GM13976 (cell line): ENCODE measurements around the gene GRIK3.
"Not testable (repeated sequence)": the region's sequence is repeated elsewhere in the genome, so short reads cannot be mapped to it uniquely, and the experiment has no call there.

ENCODE experiments used
- DNase-seq: peaks from one replicate; pipeline ENCODE4 v3.0.0; 2012; ENCODE audit warnings: low spot score
- in situ Hi-C: fragments of 300-500 bp; cut with MboI; formaldehyde crosslinking; loops from one replicate; pipeline ENCODE4 v1.12.0; 2022; ENCODE audit warnings: low sequenced_read_pairs, mixed read lengths, inconsistent platforms; ENCODE audit not compliant: unreplicated experiment
- TF ChIP-seq, protein P1 (sequence below): IDR thresholded peaks from 2 replicates; pipeline ENCODE4 v1.5.1; 2012; ENCODE audit warnings: borderline replicate concordance, mild to moderate bottlenecking; ENCODE audit not compliant: insufficient read depth; ENCODE audit errors: extremely low read depth, missing control alignments, control extremely low read depth

GRIK3 gene

DNA sequence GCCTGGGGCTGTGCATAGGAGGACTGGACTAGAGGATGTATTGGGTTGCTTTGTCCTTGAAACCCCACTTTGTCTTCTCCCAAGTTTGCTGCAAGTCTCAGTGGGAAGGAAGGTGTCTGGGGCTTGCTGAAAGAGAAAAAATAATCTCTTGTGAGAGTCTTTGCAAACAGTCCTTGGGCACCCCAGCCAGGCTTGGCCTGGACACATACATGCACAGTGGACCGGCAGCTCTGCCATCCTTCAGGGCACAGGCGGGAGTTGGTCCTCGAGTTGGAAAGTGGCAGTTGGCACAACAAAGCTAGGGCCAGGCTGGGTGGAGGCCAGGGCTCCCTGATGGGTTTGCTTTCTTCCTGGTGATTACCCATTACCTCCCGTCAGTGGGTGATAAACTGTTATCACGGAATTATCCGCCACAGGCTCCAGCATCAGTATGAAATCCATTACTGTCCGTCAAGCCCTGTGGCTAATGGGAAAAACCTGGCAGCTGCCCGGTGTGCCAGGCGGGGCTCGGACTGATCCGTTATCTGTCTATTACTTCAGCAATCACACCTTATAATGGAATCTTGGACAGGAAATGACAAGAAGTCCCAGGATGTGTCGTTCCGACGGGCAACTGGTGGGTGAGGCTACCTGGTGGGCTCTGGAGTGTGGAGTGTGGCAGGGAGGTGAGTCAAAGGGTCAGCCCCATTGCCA is 265.7 kb downstream of the GRIK3 start:
- no peak for DNase-seq
- in situ Hi-C loops, result no loop called here
- TF ChIP-seq, protein P1, sequence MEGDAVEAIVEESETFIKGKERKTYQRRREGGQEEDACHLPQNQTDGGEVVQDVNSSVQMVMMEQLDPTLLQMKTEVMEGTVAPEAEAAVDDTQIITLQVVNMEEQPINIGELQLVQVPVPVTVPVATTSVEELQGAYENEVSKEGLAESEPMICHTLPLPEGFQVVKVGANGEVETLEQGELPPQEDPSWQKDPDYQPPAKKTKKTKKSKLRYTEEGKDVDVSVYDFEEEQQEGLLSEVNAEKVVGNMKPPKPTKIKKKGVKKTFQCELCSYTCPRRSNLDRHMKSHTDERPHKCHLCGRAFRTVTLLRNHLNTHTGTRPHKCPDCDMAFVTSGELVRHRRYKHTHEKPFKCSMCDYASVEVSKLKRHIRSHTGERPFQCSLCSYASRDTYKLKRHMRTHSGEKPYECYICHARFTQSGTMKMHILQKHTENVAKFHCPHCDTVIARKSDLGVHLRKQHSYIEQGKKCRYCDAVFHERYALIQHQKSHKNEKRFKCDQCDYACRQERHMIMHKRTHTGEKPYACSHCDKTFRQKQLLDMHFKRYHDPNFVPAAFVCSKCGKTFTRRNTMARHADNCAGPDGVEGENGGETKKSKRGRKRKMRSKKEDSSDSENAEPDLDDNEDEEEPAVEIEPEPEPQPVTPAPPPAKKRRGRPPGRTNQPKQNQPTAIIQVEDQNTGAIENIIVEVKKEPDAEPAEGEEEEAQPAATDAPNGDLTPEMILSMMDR, result no peak

DNA sequence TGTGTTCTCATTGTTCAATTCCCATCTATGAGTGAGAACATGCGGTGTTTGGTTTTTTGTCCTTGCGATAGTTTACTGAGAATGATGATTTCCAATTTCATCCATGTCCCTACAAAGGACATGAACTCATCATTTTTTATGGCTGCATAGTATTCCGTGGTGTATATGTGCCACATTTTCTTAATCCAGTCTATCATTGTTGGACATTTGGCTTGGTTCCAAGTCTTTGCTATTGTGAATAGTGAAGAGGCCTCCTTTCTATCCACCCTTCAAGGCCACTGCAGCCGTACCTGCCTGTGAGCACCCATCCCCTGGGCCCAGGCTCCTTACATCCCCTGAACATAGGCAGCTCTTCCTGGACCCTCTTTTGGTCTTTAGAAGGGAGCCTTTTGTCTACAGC is 266.9 kb downstream of the GRIK3 start:
- DNase-seq, in situ Hi-C loops: not testable (repeated sequence)

DNA sequence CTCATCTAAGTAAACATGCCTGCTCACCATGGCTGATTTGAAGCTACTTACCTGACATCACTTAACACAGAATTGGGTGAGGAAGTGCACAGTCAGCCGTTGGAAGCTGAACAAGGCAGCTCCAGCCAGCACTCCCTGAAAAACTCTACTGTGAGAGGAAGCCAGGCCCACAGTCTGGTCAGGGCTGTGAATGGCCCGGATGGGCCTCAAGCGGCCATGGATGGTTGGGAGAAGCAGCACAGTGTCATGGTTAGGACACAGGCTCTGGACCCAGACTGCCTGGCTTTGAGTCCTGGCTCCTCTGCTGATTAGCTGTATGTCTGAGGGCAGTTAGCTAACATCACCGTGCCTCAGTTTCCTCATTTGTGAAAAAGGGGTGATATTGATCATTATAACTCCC is 267.8 kb downstream of the GRIK3 start:
- TF ChIP-seq, protein P1, result no peak
- in situ Hi-C loops, result no loop called here
- no peak for DNase-seq

DNA sequence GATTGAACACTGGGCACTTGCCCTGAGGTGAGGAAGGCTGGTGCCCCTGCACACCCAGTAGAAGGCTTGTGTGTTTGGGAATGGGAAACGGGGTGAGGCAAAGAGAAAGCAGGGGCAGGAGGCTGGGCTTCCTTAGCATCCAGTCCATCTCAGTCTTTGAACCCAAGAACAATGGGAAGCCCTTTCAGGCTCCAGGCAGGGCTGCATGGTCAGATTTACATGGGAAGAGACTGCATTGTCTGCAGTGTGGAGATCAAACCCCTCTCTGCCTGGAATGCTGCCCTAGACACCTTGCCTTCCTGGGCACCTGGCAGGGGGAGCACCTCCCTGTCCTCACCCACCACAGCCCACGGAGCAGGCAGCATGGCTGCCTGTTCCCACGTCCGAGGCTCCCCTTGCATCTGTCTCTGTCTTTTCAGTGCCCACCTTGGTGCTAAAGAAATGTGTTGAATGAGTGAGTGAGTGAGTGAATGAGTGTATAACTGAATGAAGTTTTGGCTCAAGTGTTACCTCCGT is 268.5 kb downstream of the GRIK3 start:
- DNase-seq, result no peak
- in situ Hi-C loops, result no loop called here
- TF ChIP-seq, protein P1, result no peak

DNA sequence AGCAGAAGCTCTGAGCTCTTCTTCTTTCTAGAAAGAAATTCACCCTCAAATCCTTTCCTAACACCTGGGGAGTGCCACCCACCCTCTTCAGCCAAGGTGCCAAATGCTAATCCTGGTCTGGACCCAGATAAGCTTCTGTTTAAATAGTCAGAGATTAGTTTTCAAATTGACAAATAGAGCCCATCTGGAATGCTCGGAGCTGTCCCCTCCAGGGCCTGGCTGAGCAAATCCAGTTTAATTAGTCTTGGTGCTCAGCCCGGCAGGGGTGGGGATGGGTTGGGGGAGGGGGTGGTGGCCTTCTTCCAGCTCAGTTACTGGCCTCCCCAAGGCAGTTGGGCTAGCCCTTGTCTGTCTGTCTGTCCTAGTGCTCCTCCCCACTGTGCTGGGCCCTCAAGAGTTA is 269.5 kb downstream of the GRIK3 start:
- in situ Hi-C loops, result no loop called here
- TF ChIP-seq, protein P1, result no peak
- DNase-seq, result no peak

DNA sequence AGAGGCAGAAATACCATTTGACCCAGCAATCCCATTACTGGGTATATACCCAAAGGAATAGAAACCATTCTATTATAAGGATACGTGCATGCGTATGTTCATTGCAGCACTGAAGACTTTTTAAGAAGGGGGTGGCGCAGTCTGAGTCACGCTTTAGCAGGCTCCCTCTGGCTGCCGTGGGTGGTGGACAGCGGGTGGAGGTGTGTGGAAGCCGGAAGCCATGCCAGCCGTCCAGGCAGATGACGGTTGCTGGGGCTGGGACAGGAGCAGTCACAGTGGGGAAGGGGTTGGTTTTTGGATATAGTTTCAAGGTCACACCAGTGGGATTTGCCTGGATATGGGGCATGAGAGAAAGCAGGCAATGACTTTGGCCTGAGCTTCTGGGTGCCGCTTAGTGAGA is 270.5 kb downstream of the GRIK3 start:
- TF ChIP-seq, protein P1, result no peak
- DNase-seq, result no peak
- in situ Hi-C loops, result no loop called here

DNA sequence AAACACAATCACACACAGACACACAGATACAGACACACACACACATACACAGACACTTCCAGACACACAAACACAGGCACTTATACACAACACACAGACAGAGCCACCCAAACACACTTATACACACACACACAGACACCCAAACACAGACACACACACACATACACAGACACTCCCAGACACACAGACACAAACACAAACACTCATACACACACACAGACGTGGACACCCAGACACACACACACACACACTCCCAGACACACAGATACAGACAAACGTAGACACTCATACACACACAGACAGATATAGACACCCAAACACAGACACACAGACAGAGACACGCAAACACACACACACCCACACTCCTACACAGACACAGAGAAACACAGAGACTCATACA is 272.1 kb downstream of the GRIK3 start:
- TF ChIP-seq, protein P1, result no peak
- no peak for DNase-seq
- in situ Hi-C loops, result no loop called here
